D721Med (cell line): ENCODE results near the gene LRP1B.

Experiments
- DNase-seq: peaks from one replicate; pipeline ENCODE4 v3.0.0; 2011; ENCODE audit warnings: low spot score; ENCODE audit not compliant: insufficient read length
- FAIRE-seq: peaks from 2 replicates; lab custom pipeline; 2011; peaks lifted over from hg19 to GRCh38; lab: Jason Lieb, UNC
- TF ChIP-seq, protein P1 (sequence below): IDR thresholded peaks from 2 replicates; pipeline ENCODE4 v1.5.1; 2012; ENCODE audit warnings: mild to moderate bottlenecking, control low read depth; ENCODE audit not compliant: insufficient read depth; ENCODE audit errors: missing control alignments

Gene LRP1B

DNA sequence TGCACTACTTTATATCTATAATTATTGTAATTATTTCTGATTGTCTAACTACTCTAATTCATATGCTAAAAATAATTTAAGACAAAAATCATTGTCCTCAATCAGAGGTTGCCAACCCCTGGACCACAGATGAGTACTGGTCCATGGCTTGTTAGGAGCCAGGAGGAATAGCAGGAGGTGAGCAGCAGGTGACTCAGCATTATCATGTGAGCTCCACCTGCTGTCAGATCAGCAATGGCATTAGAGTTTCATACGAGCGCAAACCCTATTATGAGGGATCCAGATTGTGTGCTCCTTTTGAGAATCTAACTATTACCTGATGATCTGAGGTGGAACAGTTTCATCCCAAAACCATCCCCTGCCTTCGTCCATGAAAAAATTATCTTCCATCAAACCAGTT lies 1434.4 kb downstream of the LRP1B start:
- no peak for FAIRE-seq
- TF ChIP-seq, protein P1, sequence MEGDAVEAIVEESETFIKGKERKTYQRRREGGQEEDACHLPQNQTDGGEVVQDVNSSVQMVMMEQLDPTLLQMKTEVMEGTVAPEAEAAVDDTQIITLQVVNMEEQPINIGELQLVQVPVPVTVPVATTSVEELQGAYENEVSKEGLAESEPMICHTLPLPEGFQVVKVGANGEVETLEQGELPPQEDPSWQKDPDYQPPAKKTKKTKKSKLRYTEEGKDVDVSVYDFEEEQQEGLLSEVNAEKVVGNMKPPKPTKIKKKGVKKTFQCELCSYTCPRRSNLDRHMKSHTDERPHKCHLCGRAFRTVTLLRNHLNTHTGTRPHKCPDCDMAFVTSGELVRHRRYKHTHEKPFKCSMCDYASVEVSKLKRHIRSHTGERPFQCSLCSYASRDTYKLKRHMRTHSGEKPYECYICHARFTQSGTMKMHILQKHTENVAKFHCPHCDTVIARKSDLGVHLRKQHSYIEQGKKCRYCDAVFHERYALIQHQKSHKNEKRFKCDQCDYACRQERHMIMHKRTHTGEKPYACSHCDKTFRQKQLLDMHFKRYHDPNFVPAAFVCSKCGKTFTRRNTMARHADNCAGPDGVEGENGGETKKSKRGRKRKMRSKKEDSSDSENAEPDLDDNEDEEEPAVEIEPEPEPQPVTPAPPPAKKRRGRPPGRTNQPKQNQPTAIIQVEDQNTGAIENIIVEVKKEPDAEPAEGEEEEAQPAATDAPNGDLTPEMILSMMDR, result no peak
- DNase-seq, result no peak

DNA sequence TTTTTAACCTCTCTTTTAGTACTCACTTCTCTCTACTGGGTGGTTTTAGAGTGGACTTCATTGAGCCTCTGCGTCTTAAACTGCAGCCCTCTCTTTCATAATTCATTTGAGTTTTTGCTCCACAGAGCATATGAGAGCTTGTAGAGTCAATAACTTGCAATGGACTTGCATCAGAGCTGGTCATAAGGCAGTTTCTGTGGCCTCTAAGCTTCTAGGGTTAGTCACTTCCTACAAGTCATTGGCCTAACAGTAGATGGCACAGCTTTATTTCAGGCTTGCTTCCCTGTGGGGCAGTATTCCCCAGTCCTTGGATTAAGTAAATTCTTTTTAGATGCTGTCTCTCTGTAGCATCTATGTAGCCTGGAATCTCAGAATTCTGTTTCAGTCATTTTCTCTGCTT lies 1435.7 kb downstream of the LRP1B start:
- TF ChIP-seq, protein P1, result no peak
- DNase-seq (no peak), FAIRE-seq (no peak)

DNA sequence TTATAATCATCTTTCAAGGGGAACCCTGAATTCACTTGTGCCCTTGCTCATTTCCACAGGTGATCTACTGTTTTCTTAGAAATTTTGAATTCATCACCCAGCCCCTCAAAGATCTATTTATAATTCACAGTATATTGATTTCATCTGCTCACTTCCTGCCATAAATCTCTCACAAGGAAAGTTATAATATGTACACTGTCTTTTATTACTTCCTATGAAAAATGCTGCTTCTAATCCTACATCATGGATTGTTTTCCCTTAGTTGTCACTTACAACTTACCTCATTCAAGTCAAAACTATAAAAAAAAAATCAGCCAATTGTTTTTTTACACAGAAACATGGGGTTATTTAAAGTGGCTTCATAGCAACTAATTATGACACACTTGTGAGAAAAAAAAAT lies 1443.0 kb downstream of the LRP1B start:
- TF ChIP-seq, protein P1, result no peak
- FAIRE-seq, result no peak
- no peak for DNase-seq

DNA sequence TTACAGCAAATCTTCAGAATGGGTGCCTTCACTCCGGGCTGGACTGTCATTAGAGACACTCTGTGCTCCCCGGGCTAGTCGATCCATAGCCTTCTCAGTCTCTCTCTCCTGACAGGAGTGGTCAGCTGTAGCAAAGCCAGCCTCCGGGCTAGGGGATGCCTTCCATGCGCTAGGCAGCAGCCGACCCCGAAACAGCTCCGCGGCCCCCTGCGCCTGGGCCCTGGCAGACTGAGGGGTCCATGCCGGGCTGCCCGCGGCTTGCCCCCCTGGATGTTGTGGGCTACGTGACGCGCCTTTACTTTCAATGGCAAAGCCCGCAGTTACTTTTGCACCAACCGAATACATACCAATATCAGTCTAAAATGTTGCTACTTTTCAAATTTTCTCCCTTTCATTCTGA lies 1447.2 kb downstream of the LRP1B start:
- TF ChIP-seq, protein P1, result no peak
- FAIRE-seq (no peak), DNase-seq (no peak)

DNA sequence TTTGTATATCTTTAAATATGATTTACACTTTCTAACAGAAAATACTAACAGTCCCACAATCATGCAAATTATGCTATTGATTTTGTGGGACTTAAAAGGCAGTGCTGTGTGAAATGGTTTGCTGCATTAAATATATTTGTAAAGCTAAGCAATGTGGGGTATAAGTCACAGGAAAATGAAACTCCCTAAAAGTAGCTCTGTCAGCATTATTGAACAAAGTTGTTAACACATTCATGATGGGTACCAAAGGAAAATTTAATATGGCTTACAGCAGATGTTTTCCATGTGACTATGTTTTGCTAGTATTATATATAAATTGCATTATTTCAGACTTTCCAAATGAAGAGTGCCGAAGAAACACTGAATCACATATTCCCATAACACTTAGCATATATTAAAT lies 1450.0 kb downstream of the LRP1B start:
- FAIRE-seq (no peak), DNase-seq (no peak)

DNA sequence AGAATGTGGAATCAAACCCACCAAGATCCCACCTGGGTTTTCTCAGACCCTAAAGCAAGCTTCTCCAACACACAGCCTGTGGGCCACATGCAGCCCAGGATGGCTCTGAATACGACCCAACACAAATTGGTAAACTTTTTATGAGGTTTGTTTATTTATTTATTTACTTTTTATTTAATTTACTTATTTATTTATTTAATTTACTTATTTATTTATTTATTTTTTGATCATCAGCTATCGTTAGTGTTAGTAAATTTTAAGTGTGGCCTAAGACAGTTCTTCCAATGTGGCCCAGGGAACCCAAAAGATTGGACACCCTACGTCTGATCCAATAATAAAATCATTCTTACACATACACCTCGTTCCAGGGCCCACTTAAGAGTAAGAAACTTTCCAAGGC lies 1451.1 kb downstream of the LRP1B start:
- no peak for FAIRE-seq
- TF ChIP-seq, protein P1, result no peak
- DNase-seq, result no peak

More for the DNA sequence above, 1450.0 kb downstream of the LRP1B start:
- TF ChIP-seq, protein P1, result no peak

DNA sequence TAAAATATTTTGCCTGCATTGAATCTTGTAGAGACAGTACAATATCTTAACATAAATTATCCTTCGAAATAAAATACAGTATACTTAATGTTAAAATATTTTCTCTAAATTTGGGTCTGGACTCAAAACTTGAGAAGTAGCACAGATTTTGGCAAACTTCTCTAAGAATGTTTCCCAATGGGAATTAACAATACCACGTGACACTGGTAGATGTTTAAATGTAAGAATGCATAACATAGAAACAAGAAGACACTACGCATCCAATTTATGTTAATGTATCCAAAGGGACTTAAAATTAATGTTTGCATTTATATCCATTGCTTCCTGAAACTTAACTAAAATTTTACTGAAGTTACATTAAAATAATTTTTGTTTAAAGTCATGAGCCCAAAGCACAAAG lies 1460.9 kb downstream of the LRP1B start:
- no peak for FAIRE-seq
- TF ChIP-seq, protein P1, result no peak

More for the DNA sequence above, 1460.9 kb downstream of the LRP1B start:
- no peak for DNase-seq
